GM13976 (cell line): Measurements from ENCODE around the gene LRRTM2.

Experiments
- DNase-seq: peaks from one replicate; pipeline ENCODE4 v3.0.0; 2012; ENCODE audit warnings: low spot score
- in situ Hi-C: fragments of 300-500 bp; cut with MboI; formaldehyde crosslinking; loops from one replicate; pipeline ENCODE4 v1.12.0; 2022; ENCODE audit warnings: low sequenced_read_pairs, mixed read lengths, inconsistent platforms; ENCODE audit not compliant: unreplicated experiment
- TF ChIP-seq, protein P1 (sequence below): IDR thresholded peaks from 2 replicates; pipeline ENCODE4 v1.5.1; 2012; ENCODE audit warnings: borderline replicate concordance, mild to moderate bottlenecking; ENCODE audit not compliant: insufficient read depth; ENCODE audit errors: extremely low read depth, missing control alignments, control extremely low read depth

The LRRTM2 gene

GRCh38 chr5:138901716-138902115 is 26.6 kb upstream of the LRRTM2 start:
- in situ Hi-C loops = no loop called here
- DNase-seq = no peak
- TF ChIP-seq, protein P1, sequence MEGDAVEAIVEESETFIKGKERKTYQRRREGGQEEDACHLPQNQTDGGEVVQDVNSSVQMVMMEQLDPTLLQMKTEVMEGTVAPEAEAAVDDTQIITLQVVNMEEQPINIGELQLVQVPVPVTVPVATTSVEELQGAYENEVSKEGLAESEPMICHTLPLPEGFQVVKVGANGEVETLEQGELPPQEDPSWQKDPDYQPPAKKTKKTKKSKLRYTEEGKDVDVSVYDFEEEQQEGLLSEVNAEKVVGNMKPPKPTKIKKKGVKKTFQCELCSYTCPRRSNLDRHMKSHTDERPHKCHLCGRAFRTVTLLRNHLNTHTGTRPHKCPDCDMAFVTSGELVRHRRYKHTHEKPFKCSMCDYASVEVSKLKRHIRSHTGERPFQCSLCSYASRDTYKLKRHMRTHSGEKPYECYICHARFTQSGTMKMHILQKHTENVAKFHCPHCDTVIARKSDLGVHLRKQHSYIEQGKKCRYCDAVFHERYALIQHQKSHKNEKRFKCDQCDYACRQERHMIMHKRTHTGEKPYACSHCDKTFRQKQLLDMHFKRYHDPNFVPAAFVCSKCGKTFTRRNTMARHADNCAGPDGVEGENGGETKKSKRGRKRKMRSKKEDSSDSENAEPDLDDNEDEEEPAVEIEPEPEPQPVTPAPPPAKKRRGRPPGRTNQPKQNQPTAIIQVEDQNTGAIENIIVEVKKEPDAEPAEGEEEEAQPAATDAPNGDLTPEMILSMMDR = no peak

GRCh38 chr5:138900281-138900965 is 25.3 kb upstream of the LRRTM2 start:
- no peak for DNase-seq
- in situ Hi-C loops = no loop called here
- TF ChIP-seq, protein P1 = no peak

GRCh38 chr5:138898742-138899141 is 23.6 kb upstream of the LRRTM2 start:
- in situ Hi-C loops = no loop called here
- DNase-seq = no peak
- TF ChIP-seq, protein P1 = no peak

DNA sequence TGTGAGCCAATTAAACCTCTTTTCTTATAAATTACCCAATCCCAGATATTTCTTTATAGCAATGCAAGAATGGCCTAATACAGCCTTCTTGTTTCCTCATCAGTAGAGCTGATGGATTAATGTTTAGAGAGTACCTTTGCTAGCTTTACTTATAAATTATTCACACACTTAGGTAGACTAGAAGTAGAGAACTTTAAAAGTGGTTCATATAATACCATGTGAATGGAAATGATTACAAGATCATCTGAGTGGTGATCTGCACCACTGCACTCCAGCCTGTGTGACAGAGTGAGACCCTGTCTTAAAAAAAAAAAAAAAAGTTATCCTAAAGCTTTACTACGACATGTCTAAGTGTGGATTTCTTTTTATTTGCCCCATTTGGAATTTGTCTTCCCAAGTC is 23.2 kb upstream of the LRRTM2 start:
- TF ChIP-seq, protein P1 = no peak
- in situ Hi-C loops = no loop called here
- no peak for DNase-seq

DNA sequence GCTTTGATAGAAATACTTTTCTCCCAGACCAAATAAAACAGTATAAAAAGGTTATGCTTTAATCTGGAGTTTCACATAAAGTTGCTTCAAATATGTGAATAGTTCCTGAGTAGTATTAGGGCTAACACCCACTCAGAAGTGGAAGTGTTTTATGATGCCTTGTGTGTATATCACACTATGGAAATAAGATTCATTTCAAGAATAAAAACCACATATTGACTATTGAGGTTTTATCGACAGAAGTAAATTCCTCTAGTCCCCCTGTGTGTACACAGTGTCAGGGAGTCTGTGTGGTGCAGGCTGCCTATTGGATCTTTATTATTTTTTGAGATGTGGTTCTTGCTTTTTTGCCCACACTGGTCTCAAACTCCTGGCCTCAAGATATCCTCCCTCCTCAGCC is 20.8 kb upstream of the LRRTM2 start:
- in situ Hi-C loops = no loop called here
- DNase-seq = no peak
- TF ChIP-seq, protein P1 = no peak

DNA sequence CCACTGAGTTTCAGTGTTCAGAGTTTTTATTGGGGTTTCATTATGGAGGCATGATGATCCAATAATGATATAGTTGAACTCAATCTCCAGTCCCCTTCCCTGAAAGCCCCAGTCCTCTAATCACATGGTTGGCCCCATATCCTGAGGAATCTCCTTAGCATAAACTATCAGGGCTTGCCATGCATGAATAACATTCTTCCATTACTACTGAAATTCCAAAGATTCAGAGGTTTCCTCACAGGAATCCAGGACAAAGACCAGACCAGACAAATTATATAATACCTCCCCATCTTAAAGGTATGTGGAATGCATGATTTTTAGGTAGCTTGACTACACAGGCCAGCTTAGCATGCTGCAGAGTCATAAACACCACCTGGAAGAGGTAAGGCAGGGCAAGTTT is 15.5 kb upstream of the LRRTM2 start:
- TF ChIP-seq, protein P1 = no peak
- no peak for DNase-seq
- in situ Hi-C loops = no loop called here

GRCh38 chr5:138889994-138890393 is 14.9 kb upstream of the LRRTM2 start:
- no peak for DNase-seq
- in situ Hi-C loops = no loop called here
- TF ChIP-seq, protein P1 = no peak
